MM.1S (cell line): ENCODE measurements around the gene STAP1.

Source experiments
- DNase-seq: peaks from one replicate; pipeline ENCODE4 v3.0.0-alpha.2; 2015
- H2AFZ ChIP-seq: fragments of 300-600 bp; sonication (generic); 2 replicates; pipeline ENCODE4 v1.6.0; 2016; ENCODE audit warnings: antibody characterized with exemption, low read length
- H3F3A ChIP-seq: fragments of 300-600 bp; sonication (generic); 2 replicates; pipeline ENCODE4 v1.6.1; 2016; ENCODE audit warnings: mild to moderate bottlenecking, antibody characterized with exemption, low read length, moderate library complexity, mixed read lengths; ENCODE audit not compliant: insufficient read depth
- H3K27ac ChIP-seq: fragments of 300-600 bp; sonication (generic); 2 replicates; pipeline ENCODE4 v1.5.1; 2016; ENCODE audit warnings: mild to moderate bottlenecking, low read length
- H3K27me3 ChIP-seq: fragments of 300-600 bp; sonication (generic); replicated peaks from 2 replicates; pipeline ENCODE4 v1.6.0; 2016; ENCODE audit warnings: low read length; ENCODE audit not compliant: insufficient read depth
- H3K36me3 ChIP-seq: fragments of 300-600 bp; sonication (generic); replicated peaks from 2 replicates; pipeline ENCODE4 v1.6.1; 2016; ENCODE audit warnings: mild to moderate bottlenecking, low read length, mixed read lengths; ENCODE audit not compliant: insufficient read depth
- H3K4me1 ChIP-seq: fragments of 300-600 bp; sonication (generic); 2 replicates; pipeline ENCODE4 v1.6.1; 2016; ENCODE audit warnings: low read length, mixed read lengths
- H3K4me2 ChIP-seq: fragments of 300-600 bp; sonication (generic); 2 replicates; pipeline ENCODE4 v1.6.0; 2016; ENCODE audit warnings: low read depth, low read length
- H3K4me3 ChIP-seq: fragments of 300-600 bp; sonication (generic); 2 replicates; pipeline ENCODE4 v1.5.1; 2016; ENCODE audit warnings: low read length, mixed read lengths
- H3K79me2 ChIP-seq: fragments of 300-600 bp; sonication (generic); 2 replicates; pipeline ENCODE4 v1.6.1; 2016; ENCODE audit warnings: mixed run types, low read length, mixed read lengths
- H3K9ac ChIP-seq: fragments of 300-600 bp; sonication (generic); 2 replicates; pipeline ENCODE4 v1.6.1; 2016; ENCODE audit warnings: low read length, mixed read lengths
- H3K9me2 ChIP-seq: fragments of 300-600 bp; sonication (generic); replicated peaks from 2 replicates; pipeline ENCODE4 v1.6.1; 2016; ENCODE audit warnings: mild to moderate bottlenecking, low read length, mixed read lengths; ENCODE audit not compliant: insufficient read depth
- H3K9me3 ChIP-seq: fragments of 300-600 bp; sonication (generic); replicated peaks from 2 replicates; pipeline ENCODE4 v1.6.1; 2016; ENCODE audit warnings: mild to moderate bottlenecking, low read length, mixed read lengths; ENCODE audit not compliant: insufficient read depth
- H4K20me1 ChIP-seq: fragments of 300-600 bp; sonication (generic); 2 replicates; pipeline ENCODE4 v1.6.1; 2016; ENCODE audit warnings: mild to moderate bottlenecking, low read length, moderate library complexity, mixed read lengths; ENCODE audit not compliant: insufficient read depth
- EZH2 ChIP-seq: fragments of 300-600 bp; sonication (generic); optimal IDR thresholded peaks from 2 replicates; pipeline ENCODE3; 2017; ENCODE audit warnings: low read depth, mild to moderate bottlenecking, antibody characterized with exemption, low read length, mixed read lengths
- EZH2phosphoT487 ChIP-seq: fragments of 300-600 bp; sonication (generic); IDR thresholded peaks from 2 replicates; pipeline ENCODE4 v1.6.1; 2018; ENCODE audit warnings: antibody characterized with exemption, low read length
- TF ChIP-seq, protein P1 (sequence below): fragments of 300-600 bp; sonication (generic); IDR thresholded peaks from 2 replicates; pipeline ENCODE4 v1.5.1; 2016; ENCODE audit warnings: antibody characterized with exemption, low read length, mixed read lengths

STAP1 gene

DNA sequence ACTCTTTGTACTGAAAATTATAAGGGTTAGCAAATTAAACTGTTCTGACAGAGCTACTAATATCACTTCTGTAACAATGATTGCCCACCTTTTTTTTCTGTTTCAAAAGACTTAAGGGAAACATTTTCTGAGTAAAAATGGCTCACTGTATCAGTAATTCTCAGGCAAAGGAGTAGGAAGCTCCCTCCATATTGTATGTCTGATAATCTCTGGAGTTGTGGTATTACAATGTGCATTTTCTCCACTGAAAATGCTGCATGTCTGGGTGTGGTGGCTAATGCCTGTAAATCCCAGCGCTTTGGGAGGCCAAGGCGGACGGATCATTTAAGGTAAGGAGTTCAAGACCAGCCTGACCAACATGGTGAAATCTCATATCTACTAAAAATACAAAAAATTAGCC is 4.4 kb upstream of the STAP1 start:
- H3K9ac ChIP-seq = no peak overlapping the region
- H3K4me2 ChIP-seq = no peak overlapping the region
- H3K9me3 ChIP-seq = no peaks in the 10 kb centered on the region
- TF ChIP-seq EZH2 (no peak), EZH2phosphoT487 (no peak)
- TF ChIP-seq, protein P1, sequence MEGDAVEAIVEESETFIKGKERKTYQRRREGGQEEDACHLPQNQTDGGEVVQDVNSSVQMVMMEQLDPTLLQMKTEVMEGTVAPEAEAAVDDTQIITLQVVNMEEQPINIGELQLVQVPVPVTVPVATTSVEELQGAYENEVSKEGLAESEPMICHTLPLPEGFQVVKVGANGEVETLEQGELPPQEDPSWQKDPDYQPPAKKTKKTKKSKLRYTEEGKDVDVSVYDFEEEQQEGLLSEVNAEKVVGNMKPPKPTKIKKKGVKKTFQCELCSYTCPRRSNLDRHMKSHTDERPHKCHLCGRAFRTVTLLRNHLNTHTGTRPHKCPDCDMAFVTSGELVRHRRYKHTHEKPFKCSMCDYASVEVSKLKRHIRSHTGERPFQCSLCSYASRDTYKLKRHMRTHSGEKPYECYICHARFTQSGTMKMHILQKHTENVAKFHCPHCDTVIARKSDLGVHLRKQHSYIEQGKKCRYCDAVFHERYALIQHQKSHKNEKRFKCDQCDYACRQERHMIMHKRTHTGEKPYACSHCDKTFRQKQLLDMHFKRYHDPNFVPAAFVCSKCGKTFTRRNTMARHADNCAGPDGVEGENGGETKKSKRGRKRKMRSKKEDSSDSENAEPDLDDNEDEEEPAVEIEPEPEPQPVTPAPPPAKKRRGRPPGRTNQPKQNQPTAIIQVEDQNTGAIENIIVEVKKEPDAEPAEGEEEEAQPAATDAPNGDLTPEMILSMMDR = no peak
- H3K4me1 ChIP-seq = peaks cover 36% of the 10 kb centered on the region
- no peak for DNase-seq
- H3K27me3 ChIP-seq = no peaks in the 10 kb centered on the region
- peaks cover 13% of the 10 kb centered on the region for H3F3A ChIP-seq
- H3K36me3 ChIP-seq = no peaks in the 10 kb centered on the region
- H2AFZ ChIP-seq = no peak overlapping the region
- no peak overlapping the region for H3K4me3 ChIP-seq
- H3K27ac ChIP-seq = no peak overlapping the region
- no peaks in the 10 kb centered on the region for H4K20me1 ChIP-seq
- no peaks in the 10 kb centered on the region for H3K9me2 ChIP-seq
- H3K79me2 ChIP-seq = no peaks in the 10 kb centered on the region; the same call in 1 of the 2 replicates

DNA sequence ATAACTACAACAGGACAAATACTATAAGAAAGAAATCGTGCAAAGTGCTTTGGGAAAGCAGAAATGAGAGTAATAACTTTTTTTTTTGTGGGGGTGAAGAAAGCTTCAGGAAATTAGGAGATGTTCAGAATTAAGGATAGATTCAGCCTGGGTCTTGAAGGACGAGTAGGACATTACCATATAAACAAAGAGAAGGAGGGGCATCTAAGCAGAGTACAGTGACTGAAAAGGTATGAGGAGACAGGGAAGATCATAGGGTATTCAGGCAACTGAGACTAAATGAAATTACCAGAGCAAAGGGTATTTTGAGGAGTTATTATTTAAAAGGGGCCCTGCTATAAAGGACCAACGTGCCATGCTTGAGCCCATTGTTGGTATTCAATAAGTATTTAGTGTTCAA is 3.1 kb upstream of the STAP1 start:
- Histone ChIP-seq H4K20me1 (no peaks in the 10 kb centered on the region), H3K79me2 (no peaks in the 10 kb centered on the region; the same call in 1 of the 2 replicates), H3K4me2 (no peak overlapping the region), H3K4me1 (peaks cover 42% of the 10 kb centered on the region), H3K4me3 (no peak overlapping the region), H3K36me3 (no peaks in the 10 kb centered on the region), H2AFZ (no peak overlapping the region), H3K9me2 (no peaks in the 10 kb centered on the region), H3K9me3 (no peaks in the 10 kb centered on the region), H3K27me3 (no peaks in the 10 kb centered on the region), H3F3A (peaks cover 6% of the 10 kb centered on the region; the same call in 1 of the 2 replicates), H3K9ac (no peak overlapping the region), H3K27ac (no peak overlapping the region)
- DNase-seq = no peak
- TF ChIP-seq, protein P1 = no peak
- no peak for TF ChIP-seq EZH2phosphoT487

DNA sequence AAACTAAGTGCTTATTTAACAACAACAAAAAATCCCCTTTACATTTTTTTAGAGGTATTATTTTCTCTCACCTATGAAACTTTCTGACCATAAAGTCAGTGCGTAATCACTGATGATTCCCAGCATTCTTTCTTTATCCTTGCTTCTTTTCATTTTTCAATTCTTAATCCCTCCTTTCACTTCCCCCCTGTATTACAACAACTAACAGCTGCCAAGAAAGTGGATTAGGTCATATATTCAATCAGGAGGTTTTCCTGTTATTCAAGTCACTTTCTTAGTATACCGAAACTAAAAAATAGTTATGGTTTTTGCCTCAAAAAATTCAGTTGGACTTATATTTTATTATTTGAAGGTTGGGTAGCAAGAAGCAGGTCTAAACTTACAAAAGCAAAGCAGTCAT is 2.1 kb upstream of the STAP1 start:
- Histone ChIP-seq H3K4me2 (peak overlapping the region; percentile 30), H3F3A (no peaks in the 10 kb centered on the region; the same call in 1 of the 2 replicates), H3K79me2 (no peaks in the 10 kb centered on the region; the same call in 1 of the 2 replicates), H3K9ac (no peak overlapping the region), H3K27me3 (no peaks in the 10 kb centered on the region), H2AFZ (no peak overlapping the region), H3K36me3 (no peaks in the 10 kb centered on the region), H4K20me1 (no peaks in the 10 kb centered on the region), H3K4me3 (no peak overlapping the region), H3K9me3 (no peaks in the 10 kb centered on the region), H3K9me2 (no peaks in the 10 kb centered on the region), H3K4me1 (peaks cover 45% of the 10 kb centered on the region), H3K27ac (peak overlapping the region; percentile 11; the same call in 1 of the 2 replicates)
- DNase-seq = no peak
- TF ChIP-seq EZH2 (no peak), EZH2phosphoT487 (no peak)
- TF ChIP-seq, protein P1 = no peak
